GM20000 (cell line): ENCODE data around the gene SLC34A3.
"Not testable (repeated sequence)": the region's sequence is repeated elsewhere in the genome, so short reads cannot be mapped to it uniquely, and the experiment has no call there.

Source experiments
- DNase-seq: peaks from one replicate; pipeline ENCODE4 v3.0.0; 2012; ENCODE audit warnings: low spot score
- TF ChIP-seq, protein P1 (sequence below): IDR thresholded peaks from 2 replicates; pipeline ENCODE4 v1.5.1; 2012; ENCODE audit warnings: mild to moderate bottlenecking, control low read depth; ENCODE audit errors: extremely low read depth, missing control alignments

The SLC34A3 gene

DNA sequence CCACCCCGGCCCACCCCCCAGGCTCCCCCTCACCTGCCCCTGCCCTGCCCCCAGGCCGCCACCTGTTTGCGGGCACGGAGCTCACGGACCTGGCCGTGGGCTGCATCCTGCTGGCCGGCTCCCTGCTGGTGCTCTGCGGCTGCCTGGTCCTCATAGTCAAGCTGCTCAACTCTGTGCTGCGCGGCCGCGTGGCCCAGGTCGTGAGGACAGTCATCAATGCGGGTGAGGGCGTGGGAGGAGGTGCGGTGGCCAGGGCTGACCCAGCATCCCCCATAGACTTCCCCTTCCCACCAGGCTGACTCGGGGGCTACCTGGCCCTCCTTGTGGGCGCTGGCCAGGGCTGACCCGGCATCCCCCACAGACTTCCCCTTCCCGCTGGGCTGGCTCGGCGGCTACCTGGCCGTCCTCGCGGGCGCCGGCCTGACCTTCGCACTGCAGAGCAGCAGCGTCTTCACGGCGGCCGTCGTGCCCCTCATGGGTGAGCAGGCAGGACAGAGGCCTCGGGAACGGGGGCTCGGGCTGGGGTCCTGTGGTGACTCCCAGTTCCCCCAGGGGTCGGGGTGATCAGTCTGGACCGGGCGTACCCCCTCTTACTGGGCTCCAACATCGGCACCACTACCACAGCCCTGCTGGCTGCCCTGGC, 3.5 kb downstream of the SLC34A3 start:
- TF ChIP-seq, protein P1, sequence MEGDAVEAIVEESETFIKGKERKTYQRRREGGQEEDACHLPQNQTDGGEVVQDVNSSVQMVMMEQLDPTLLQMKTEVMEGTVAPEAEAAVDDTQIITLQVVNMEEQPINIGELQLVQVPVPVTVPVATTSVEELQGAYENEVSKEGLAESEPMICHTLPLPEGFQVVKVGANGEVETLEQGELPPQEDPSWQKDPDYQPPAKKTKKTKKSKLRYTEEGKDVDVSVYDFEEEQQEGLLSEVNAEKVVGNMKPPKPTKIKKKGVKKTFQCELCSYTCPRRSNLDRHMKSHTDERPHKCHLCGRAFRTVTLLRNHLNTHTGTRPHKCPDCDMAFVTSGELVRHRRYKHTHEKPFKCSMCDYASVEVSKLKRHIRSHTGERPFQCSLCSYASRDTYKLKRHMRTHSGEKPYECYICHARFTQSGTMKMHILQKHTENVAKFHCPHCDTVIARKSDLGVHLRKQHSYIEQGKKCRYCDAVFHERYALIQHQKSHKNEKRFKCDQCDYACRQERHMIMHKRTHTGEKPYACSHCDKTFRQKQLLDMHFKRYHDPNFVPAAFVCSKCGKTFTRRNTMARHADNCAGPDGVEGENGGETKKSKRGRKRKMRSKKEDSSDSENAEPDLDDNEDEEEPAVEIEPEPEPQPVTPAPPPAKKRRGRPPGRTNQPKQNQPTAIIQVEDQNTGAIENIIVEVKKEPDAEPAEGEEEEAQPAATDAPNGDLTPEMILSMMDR, result no peak
- no peak for DNase-seq

DNA sequence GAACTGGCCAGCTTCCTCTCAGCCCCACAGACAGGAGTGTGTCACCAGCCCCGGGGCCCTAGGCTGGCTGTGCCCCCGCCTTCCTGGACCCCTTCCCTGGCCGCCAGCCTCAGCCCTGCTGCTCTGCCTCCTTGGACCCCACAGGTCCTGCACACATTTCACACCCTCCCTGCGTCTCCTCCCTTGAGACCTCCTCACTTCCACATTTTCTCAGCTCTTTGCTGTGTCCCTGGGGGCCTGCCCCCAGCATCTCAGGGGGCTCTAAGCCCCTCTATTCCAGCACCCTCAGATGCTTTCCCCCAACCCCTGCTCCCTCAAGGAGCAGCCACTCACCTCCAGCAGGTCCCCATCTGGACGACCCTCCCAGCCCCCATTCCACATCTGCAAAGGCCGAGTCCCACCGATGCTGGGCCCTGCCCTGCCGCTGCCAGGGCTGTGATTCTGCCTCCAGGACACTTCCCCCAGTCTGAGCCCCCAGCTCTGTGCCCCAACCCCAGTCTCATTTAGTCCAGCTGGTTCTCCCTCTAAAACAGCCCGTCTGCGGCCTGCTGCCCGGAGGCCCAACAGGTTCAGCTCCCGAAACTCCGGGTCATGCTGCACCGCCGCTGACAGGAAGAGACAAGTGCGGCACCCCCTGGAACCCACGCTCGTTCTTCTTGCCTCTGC, 4.2 kb downstream of the SLC34A3 start:
- DNase-seq, result no peak

DNA sequence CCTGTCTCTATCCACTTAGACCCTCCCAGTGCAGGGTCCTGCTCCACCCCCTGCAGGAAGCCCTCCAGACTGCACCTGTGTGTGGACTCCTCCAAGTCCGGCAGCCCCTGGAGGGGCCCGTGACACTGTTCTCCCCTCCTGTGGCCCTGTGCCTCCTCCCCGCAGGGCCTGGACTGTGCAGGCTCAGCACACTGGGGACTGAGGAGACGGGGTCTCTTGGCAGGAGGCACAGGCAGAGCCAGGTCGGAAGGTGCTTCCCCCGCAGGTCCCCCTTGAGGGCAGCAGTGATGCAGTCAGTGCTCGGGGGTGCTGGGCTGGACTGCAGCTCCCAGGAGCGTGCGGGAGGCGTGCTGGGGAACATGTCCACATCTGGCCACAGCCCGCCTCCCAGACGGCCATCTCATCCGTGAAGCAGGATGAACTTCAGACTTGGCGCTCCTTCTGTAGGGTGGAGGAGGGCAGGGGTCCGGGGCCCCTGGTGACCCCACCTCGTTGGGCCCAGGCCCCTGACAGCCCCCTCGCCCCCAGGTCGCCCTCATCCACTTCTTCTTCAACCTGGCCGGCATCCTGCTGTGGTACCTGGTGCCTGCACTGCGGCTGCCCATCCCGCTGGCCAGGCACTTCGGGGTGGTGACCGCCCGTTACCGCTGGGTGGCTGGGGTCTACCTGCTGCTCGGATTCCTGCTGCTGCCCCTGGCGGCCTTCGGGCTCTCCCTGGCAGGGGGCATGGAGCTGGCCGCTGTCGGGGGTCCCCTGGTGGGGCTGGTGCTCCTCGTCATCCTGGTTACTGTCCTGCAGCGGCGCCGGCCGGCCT, 4.9 kb downstream of the SLC34A3 start:
- TF ChIP-seq, protein P1, result no peak
- no peak for DNase-seq

More for the DNA sequence above, 4.2 kb downstream of the SLC34A3 start:
- TF ChIP-seq, protein P1, result no peak

DNA sequence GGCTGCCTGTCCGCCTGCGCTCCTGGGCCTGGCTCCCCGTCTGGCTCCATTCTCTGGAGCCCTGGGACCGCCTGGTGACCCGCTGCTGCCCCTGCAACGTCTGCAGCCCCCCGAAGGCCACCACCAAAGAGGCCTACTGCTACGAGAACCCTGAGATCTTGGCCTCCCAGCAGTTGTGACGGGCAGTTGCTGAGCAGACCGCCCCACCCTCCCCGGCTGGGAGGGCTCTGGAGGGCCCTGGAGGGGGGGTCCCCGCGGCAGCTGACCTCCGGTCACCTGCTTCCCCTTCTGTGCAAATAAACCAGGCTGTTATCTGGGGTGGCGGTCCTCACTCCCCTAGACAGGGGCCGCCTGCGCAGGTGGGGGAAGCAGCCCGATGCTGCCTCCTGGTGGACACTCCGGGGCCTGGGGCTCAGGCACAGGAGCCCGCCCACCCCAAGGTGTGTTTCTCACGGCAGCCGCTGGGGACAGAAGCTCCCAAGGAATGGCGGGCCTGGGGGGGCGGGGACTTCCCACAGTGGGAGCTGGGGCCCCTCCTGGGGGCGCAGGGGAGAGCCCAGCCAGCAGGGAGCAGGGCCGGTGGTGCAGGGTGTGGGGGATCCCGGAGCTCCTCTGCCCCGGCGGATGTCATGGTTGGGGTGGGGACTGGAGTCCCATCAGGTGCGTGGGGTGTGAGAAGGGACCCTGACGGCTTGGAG, 5.7 kb downstream of the SLC34A3 start:
- peak; percentile 98 for DNase-seq
- TF ChIP-seq, protein P1, result peak; percentile 97

DNA sequence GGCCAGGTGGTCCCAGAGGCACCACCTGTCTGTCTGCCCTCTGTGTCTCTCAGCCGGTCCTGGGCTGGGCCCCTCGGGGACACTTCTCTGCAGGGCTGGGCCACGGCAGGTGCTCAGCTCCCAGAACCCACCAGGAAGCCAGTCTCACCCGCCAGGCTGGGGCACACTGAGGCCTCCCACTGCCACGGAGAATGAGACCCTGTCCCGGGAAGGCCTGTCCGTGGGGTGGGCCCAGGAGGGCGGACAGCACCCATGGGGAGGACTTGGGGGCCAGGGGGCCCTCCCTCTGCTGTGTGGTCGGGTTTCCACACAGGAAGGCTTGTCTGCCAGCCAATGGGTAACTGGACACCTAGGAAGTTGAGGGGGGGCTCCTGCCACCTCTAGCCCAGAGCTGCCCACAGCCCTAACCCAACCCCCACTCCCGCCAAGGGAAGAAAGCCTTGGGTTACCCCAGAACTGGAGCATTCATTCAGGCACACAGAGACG, 6.3 kb downstream of the SLC34A3 start:
- TF ChIP-seq, protein P1, result no peak
- no peak for DNase-seq

DNA sequence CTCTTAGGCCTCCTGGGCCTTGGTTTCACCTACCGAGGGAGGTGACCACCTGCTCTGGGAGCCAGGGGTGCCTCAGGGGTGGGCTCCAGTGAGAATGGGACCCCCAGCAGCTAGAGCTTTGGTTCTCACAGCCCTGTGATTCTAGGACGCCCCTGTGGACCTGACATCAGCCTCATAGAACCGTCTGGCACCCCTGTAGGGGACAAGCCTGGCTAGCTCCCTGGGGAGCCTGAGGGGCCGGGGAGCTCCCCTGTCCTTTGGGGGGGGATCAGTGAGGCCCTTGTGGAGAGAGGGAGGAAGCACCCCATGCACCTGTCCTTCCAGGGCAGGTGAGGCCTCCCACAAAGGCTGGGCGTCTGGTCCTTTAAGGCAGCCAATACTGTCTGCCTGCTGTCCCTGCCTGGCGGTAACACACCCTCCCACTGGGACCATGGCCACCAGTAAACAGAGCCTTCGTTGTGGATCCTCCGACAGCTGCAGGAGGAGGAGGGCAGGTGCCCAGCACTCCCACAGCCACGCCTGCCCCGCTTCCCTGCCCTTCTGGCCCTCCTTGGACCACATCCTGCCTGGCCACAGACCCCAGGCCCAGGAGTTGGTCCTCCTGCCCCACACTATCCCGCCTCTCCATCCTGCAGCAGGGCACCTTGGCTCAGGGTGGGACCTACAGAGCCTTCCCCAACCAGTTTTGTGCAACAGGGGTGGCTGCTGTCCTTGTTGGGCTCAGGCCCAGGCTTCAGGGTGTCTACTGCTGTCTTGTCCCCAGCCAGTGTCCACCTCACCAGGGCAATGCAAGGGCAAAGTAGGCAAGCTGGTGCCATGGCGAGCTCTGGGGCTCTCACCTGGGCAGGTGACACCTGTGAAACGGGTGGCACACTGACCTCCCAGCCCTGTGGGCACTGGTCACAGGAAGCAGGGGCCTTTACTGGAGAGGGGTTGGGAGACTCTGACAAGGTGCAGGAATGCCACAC, 7.3 kb downstream of the SLC34A3 start:
- DNase-seq, result no peak
- TF ChIP-seq, protein P1, result no peak

DNA sequence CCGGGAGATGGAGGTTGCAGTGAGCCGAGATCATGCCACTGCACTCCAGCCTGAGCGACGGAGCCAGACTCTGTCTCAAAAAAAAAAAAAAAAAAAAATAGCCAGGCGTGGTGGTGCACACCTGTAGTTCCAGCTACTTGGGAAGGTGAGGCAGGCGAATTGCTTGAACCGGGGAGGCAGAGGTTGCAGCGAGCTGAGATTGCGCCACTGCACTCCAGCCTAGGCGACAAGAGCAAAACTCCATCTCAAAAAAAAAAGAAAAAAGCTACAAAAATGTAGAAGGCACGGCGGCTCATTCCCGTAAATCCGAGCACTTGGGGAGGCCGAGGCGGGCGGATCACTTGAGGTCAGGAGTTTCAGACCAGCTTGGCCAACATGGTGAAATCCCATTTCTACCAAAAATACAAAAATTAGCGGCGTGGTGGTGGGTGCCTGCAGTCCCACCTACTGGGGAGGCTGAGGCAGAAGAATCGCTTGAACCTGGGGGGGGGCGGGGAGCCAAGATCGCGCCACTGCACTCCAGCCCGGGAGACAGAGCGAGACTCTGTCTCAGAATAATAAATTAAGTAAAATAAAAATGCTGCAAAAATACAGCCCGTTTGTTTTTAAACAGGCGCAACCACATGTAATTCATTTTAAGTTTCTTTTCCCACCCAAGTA, 9.0 kb downstream of the SLC34A3 start:
- DNase-seq, result not testable (repeated sequence)
